ENCODE data around the gene PKNOX2.

GRCh38 chr11:125227151-125227550, 62.6 kb downstream of the PKNOX2 start:
- TF ChIP-seq POLR2A (IDR thresholded peaks at IDR 0.05; ENCODE audit: low read depth, low read length) (no peak), POLR2AphosphoS5 (IDR thresholded peaks at IDR 0.05; ENCODE audit: low read depth, low read length) (no peak)

All from GM12892 (cell line).